HepG2 (cell line): Measurements from ENCODE around the gene SOX12. TPM values are rescaled to one million over a fixed set of nuclear protein-coding genes. Genes with fewer than 3 reads are reported as not detected.

Experiments
- ESRRA ChIP-seq: sonication (generic); formaldehyde crosslinking; IDR thresholded peaks from 2 replicates; pipeline ENCODE4 v1.5.1; 2020; ENCODE audit warnings: mild to moderate bottlenecking, low read depth, missing genetic modification reagents
- HMG20B ChIP-seq: conservative IDR thresholded peaks from 2 replicates; pipeline ENCODE4 v1.6.1; 2016; ENCODE audit warnings: missing genetic modification reagents, missing compliant biosample characterization
- MLLT10 ChIP-seq: sonication (generic); formaldehyde crosslinking; IDR thresholded peaks from 2 replicates; pipeline ENCODE4 v1.4.0; 2020; ENCODE audit warnings: missing genetic modification reagents
- MTA3 ChIP-seq: sonication (generic); formaldehyde crosslinking; IDR thresholded peaks from 2 replicates; pipeline ENCODE4 v1.4.0; 2020; ENCODE audit warnings: missing genetic modification reagents
- MYNN ChIP-seq: sonication (generic); formaldehyde crosslinking; IDR thresholded peaks from 2 replicates; pipeline ENCODE4 v1.4.0; 2020; ENCODE audit warnings: mild to moderate bottlenecking, low read depth, missing genetic modification reagents
- NFYC ChIP-seq: IDR thresholded peaks from 2 replicates; pipeline ENCODE4 v1.6.1; 2016; ENCODE audit warnings: missing genetic modification reagents, missing compliant biosample characterization
- REL ChIP-seq: sonication (generic); formaldehyde crosslinking; conservative IDR thresholded peaks from 2 replicates; pipeline ENCODE4 v1.8.0; 2022; ENCODE audit warnings: mild to moderate bottlenecking, missing genetic modification reagents, moderate library complexity
- SAFB2 ChIP-seq: sonication (generic); formaldehyde crosslinking; IDR thresholded peaks from 2 replicates; pipeline ENCODE4 v1.5.1; 2020; ENCODE audit warnings: missing genetic modification reagents, low read depth, mild to moderate bottlenecking, borderline replicate concordance
- SMARCC2 ChIP-seq: fragments of 450-650 bp; IDR thresholded peaks from 2 replicates; pipeline ENCODE4 v1.6.1; 2017; ENCODE audit warnings: antibody characterized with exemption, mild to moderate bottlenecking
- SRF ChIP-seq: IDR thresholded peaks from 2 replicates; pipeline ENCODE4 v1.6.1; 2011; ENCODE audit warnings: mild to moderate bottlenecking, low read depth, low read length, moderate library complexity
- ZFP82 ChIP-seq: sonication (generic); formaldehyde crosslinking; IDR thresholded peaks from 2 replicates; pipeline ENCODE4 v1.5.1; 2020; ENCODE audit warnings: mild to moderate bottlenecking, missing genetic modification reagents, borderline replicate concordance
- ZNF180 ChIP-seq: sonication (generic); formaldehyde crosslinking; IDR thresholded peaks from 2 replicates; pipeline ENCODE4 v1.4.0; 2020; ENCODE audit warnings: low read depth, missing genetic modification reagents, borderline replicate concordance
- ZNF556 ChIP-seq: sonication (generic); formaldehyde crosslinking; IDR thresholded peaks from 2 replicates; pipeline ENCODE4 v1.4.0; 2020; ENCODE audit warnings: mild to moderate bottlenecking, missing genetic modification reagents, borderline replicate concordance
- ZNF614 ChIP-seq: IDR thresholded peaks from 2 replicates; pipeline ENCODE4 v1.6.1; 2018; ENCODE audit warnings: missing biosample characterization, missing genetic modification reagents, inconsistent platforms, borderline replicate concordance
- ZNF619 ChIP-seq: sonication (generic); formaldehyde crosslinking; IDR thresholded peaks from 2 replicates; pipeline ENCODE4 v1.4.0; 2020; ENCODE audit warnings: mild to moderate bottlenecking, missing genetic modification reagents
- polyA plus RNA-seq, 8 experiments: library from polyadenylated mRNA; depleted of rRNA in 3 of 8; stranded (reverse) in 7 of 8; unstranded in 1 of 8; fragments of >200 nt; fragmentation: Illumina TruSeq in 4 of 8; extraction: Trizol in 4 of 8; gene quantifications; 2 replicates each; pipeline versions ENCODE4 v1.2.1 to v1.2.3, GENCODE V29; 2011 to 2016; ENCODE audit warnings: low read depth in 4 of 8, missing spikeins in 1 of 8, mixed read lengths in 1 of 8; ENCODE audit not compliant: insufficient read depth in 1 of 8
- total RNA-seq, 5 experiments: library from RNA; depleted of rRNA; stranded (reverse); fragments of >200 nt; fragmentation: Illumina TruSeq; extraction: Trizol; gene quantifications; 2 replicates each; pipeline ENCODE4 v1.2.3, GENCODE V29; 2016; ENCODE audit warnings: low read depth in 1 of 5
- TF ChIP-seq, protein P1 (sequence below), 2 experiments: sonication (generic) in 1 of 2; formaldehyde crosslinking in 1 of 2; IDR thresholded peaks; 2 replicates each; pipeline versions ENCODE4 v1.4.0 to v1.6.1; 2018 to 2020; ENCODE audit warnings: missing genetic modification reagents in 2 of 2, borderline replicate concordance in 1 of 2, low read depth in 1 of 2, mild to moderate bottlenecking in 1 of 2, missing biosample characterization in 1 of 2
- TF ChIP-seq, protein P2 (sequence below): sonication (generic); formaldehyde crosslinking; IDR thresholded peaks from 2 replicates; pipeline ENCODE4 v1.4.0; 2020; ENCODE audit warnings: mild to moderate bottlenecking, missing genetic modification reagents
- TF ChIP-seq, protein P3 (sequence below): sonication (generic); formaldehyde crosslinking; IDR thresholded peaks from 2 replicates; pipeline ENCODE4 v1.4.0; 2020; ENCODE audit warnings: missing genetic modification reagents, borderline replicate concordance
- TF ChIP-seq, protein P4 (sequence below): sonication (generic); formaldehyde crosslinking; IDR thresholded peaks from 2 replicates; pipeline ENCODE4 v1.4.0; 2020; ENCODE audit warnings: low read depth, mild to moderate bottlenecking, missing genetic modification reagents
- TF ChIP-seq, protein P5 (sequence below): sonication (generic); formaldehyde crosslinking; IDR thresholded peaks from 2 replicates; pipeline ENCODE4 v1.4.0; 2020; ENCODE audit warnings: missing genetic modification reagents, borderline replicate concordance

SOX12 gene
- total and polyA plus RNA-seq, 2 of the 13 experiments (the other 11 are each of a cell fraction or from before 2014, with no cell fraction given) = 10.0 to 18.7 TPM

DNA sequence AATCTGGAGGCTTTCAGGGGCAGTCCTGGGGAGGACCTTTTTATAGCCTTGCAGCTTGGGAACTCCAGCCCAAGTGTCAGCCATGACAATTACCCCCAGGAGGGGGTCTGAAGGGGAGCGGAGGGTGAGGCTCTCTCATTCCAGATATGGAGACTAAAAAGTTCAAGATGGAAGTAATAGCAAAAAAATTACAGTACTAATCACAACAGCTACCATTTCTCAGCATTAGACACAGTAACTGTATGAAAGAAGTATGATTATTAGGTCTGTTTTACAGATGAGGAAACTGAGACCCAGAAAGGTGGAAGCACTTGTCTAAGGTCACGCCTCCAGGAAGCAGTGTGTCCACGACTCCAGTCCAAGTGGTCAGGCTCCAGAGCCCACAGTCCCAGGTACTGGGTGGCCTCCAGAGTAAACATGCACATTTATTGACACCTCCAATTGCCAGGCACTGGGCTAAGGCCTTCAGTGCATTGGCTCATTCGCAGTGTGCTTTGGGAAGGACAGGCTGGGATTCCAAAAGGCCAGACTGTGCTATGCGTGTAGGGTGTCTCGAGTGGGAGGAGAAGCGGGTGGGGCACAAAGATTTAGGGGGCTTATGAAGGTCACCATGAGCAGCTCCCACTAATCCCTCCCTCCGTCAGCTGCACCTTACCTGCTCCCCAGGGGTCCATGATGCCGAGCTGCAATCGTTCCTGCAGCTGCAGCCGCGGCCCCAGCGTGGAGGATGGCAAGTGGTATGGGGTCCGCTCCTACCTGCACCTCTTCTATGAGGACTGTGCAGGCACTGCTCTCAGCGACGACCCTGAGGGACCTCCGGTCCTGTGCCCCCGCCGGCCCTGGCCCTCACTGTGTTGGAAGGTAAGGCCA is 23.9 kb downstream of the SOX12 start (continued):
- TF ChIP-seq MTA3 (CRISPR knock-in tag) (no peak), SAFB2 (no peak; the same call in 1 of the 2 replicates), SMARCC2 (no peak), REL (CRISPR knock-in tag) (no peak), ZNF556 (peak; percentile 53; the same call in 1 of the 2 replicates), ESRRA (no peak; the same call in none of the 2 replicates), MLLT10 (CRISPR knock-in tag) (0 out of 2 replicates have a peak, but pooled peaks have one; percentile 58), NFYC (CRISPR knock-in tag) (no peak), HMG20B (CRISPR knock-in tag) (no peak), ZNF619 (no peak), ZNF180 (CRISPR knock-in tag) (no peak), MYNN (CRISPR knock-in tag) (no peak), ZFP82 (no peak), SRF (no peak), ZNF614 (peak; percentile 64; the same call in 1 of the 2 replicates)
- TF ChIP-seq, protein P1, sequence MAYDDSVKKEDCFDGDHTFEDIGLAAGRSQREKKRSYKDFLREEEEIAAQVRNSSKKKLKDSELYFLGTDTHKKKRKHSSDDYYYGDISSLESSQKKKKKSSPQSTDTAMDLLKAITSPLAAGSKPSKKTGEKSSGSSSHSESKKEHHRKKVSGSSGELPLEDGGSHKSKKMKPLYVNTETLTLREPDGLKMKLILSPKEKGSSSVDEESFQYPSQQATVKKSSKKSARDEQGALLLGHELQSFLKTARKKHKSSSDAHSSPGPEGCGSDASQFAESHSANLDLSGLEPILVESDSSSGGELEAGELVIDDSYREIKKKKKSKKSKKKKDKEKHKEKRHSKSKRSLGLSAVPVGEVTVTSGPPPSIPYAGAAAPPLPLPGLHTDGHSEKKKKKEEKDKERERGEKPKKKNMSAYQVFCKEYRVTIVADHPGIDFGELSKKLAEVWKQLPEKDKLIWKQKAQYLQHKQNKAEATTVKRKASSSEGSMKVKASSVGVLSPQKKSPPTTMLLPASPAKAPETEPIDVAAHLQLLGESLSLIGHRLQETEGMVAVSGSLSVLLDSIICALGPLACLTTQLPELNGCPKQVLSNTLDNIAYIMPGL (CRISPR knock-in tag; IDR thresholded peaks at IDR 0.05; ENCODE audit: borderline replicate concordance in 1 of 2, low read depth in 1 of 2) = no peak
- TF ChIP-seq, protein P2, sequence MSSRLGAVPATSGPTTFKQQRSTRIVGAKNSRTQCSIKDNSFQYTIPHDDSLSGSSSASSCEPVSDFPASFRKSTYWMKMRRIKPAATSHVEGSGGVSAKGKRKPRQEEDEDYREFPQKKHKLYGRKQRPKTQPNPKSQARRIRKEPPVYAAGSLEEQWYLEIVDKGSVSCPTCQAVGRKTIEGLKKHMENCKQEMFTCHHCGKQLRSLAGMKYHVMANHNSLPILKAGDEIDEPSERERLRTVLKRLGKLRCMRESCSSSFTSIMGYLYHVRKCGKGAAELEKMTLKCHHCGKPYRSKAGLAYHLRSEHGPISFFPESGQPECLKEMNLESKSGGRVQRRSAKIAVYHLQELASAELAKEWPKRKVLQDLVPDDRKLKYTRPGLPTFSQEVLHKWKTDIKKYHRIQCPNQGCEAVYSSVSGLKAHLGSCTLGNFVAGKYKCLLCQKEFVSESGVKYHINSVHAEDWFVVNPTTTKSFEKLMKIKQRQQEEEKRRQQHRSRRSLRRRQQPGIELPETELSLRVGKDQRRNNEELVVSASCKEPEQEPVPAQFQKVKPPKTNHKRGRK (CRISPR knock-in tag) = no peak
- TF ChIP-seq, protein P3, sequence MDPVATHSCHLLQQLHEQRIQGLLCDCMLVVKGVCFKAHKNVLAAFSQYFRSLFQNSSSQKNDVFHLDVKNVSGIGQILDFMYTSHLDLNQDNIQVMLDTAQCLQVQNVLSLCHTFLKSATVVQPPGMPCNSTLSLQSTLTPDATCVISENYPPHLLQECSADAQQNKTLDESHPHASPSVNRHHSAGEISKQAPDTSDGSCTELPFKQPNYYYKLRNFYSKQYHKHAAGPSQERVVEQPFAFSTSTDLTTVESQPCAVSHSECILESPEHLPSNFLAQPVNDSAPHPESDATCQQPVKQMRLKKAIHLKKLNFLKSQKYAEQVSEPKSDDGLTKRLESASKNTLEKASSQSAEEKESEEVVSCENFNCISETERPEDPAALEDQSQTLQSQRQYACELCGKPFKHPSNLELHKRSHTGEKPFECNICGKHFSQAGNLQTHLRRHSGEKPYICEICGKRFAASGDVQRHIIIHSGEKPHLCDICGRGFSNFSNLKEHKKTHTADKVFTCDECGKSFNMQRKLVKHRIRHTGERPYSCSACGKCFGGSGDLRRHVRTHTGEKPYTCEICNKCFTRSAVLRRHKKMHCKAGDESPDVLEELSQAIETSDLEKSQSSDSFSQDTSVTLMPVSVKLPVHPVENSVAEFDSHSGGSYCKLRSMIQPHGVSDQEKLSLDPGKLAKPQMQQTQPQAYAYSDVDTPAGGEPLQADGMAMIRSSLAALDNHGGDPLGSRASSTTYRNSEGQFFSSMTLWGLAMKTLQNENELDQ (CRISPR knock-in tag) = no peak
- TF ChIP-seq, protein P4, sequence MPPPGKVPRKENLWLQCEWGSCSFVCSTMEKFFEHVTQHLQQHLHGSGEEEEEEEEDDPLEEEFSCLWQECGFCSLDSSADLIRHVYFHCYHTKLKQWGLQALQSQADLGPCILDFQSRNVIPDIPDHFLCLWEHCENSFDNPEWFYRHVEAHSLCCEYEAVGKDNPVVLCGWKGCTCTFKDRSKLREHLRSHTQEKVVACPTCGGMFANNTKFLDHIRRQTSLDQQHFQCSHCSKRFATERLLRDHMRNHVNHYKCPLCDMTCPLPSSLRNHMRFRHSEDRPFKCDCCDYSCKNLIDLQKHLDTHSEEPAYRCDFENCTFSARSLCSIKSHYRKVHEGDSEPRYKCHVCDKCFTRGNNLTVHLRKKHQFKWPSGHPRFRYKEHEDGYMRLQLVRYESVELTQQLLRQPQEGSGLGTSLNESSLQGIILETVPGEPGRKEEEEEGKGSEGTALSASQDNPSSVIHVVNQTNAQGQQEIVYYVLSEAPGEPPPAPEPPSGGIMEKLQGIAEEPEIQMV (CRISPR knock-in tag) = no peak
- TF ChIP-seq, protein P5, sequence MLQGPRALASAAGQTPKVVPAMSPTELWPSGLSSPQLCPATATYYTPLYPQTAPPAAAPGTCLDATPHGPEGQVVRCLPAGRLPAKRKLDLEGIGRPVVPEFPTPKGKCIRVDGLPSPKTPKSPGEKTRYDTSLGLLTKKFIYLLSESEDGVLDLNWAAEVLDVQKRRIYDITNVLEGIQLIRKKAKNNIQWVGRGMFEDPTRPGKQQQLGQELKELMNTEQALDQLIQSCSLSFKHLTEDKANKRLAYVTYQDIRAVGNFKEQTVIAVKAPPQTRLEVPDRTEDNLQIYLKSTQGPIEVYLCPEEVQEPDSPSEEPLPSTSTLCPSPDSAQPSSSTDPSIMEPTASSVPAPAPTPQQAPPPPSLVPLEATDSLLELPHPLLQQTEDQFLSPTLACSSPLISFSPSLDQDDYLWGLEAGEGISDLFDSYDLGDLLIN = no peak
